Measurements from ENCODE around the gene ZNF311. TPM values are rescaled to one million over a fixed set of nuclear protein-coding genes. Genes with fewer than 3 reads are reported as not detected.
"Not testable (repeated sequence)": the region's sequence is repeated elsewhere in the genome, so short reads cannot be mapped to it uniquely, and the experiment has no call there.

Gene ZNF311
- total and polyA plus RNA-seq, 7 donors = 0.28 to 1.4 (median 0.73) TPM

- Histone ChIP-seq H3K36me3 (no peaks in the 10 kb centered on the region), H3K27me3 (peaks cover 4 to 25% (median 6%) of the 10 kb centered on the region in 3 donors), H3K4me1 (peaks cover 0 to 3% (median 0%) of the 10 kb centered on the region in 4 donors), H3K4me3 (no peak overlapping the region), H3K9me3 (no peaks in the 10 kb centered on the region), H3K27ac (no peak overlapping the region)
- no peak for TF ChIP-seq EP300 (IDR thresholded peaks at IDR 0.05)
- TF ChIP-seq POLR2A (IDR thresholded peaks at IDR 0.05) = no peak
- TF ChIP-seq CTCF (IDR thresholded peaks at IDR 0.05) = no peak
- no peak for TF ChIP-seq POLR2AphosphoS5 (IDR thresholded peaks at IDR 0.05)
- intact Hi-C loops (cut with DNase I) = no loop called here
- DNase-seq = no peak
- WGBS, 2 donors = 5 to 59% methylated on average over 1 of the region's 1 CpG
Observed at GRCh38 chr6:28974505-28974904, 30.6 kb downstream of the ZNF311 start.

GRCh38 chr6:28970056-28970455, 35.1 kb downstream of the ZNF311 start:
- H3K4me3 ChIP-seq; H3K27ac ChIP-seq; H3K9me3 ChIP-seq; DNase-seq; intact Hi-C loops (cut with DNase I); H3K36me3 ChIP-seq; H3K27me3 ChIP-seq; H3K4me1 ChIP-seq: not testable (repeated sequence)
- WGBS, 2 donors = 94% methylated on average over 21 of the region's 21 CpGs

GRCh38 chr6:28969129-28969528, 36.0 kb downstream of the ZNF311 start:
- 87 to 93% methylated on average over 15 of the region's 15 CpGs for WGBS, 2 donors
- H3K27me3 ChIP-seq = no peaks in the 10 kb centered on the region
- H3K27ac ChIP-seq = no peak overlapping the region
- no peak for DNase-seq
- peaks cover 0 to 3% (median 0%) of the 10 kb centered on the region in 4 donors for H3K9me3 ChIP-seq
- no peaks in the 10 kb centered on the region for H3K4me1 ChIP-seq
- H3K36me3 ChIP-seq = no peaks in the 10 kb centered on the region
- no peak overlapping the region for H3K4me3 ChIP-seq
- TF ChIP-seq EP300 (IDR thresholded peaks at IDR 0.05) = no peak
- no peak for TF ChIP-seq CTCF (IDR thresholded peaks at IDR 0.05)
- TF ChIP-seq POLR2AphosphoS5 (IDR thresholded peaks at IDR 0.05) = no peak
- no peak for TF ChIP-seq POLR2A (IDR thresholded peaks at IDR 0.05)
- intact Hi-C loops (cut with DNase I) = no loop called here

GRCh38 chr6:28968476-28968875, 36.6 kb downstream of the ZNF311 start:
- intact Hi-C loops (cut with DNase I) = no loop called here
- TF ChIP-seq POLR2AphosphoS5 (IDR thresholded peaks at IDR 0.05) (no peak), CTCF (IDR thresholded peaks at IDR 0.05) (no peak), EP300 (IDR thresholded peaks at IDR 0.05) (no peak), POLR2A (IDR thresholded peaks at IDR 0.05) (no peak)
- Histone ChIP-seq H3K4me3 (no peak overlapping the region), H3K36me3 (no peaks in the 10 kb centered on the region), H3K9me3 (peaks cover 0 to 3% (median 0%) of the 10 kb centered on the region in 4 donors), H3K4me1 (no peaks in the 10 kb centered on the region), H3K27me3 (no peaks in the 10 kb centered on the region), H3K27ac (no peak overlapping the region)
- DNase-seq = no peak
- WGBS, 2 donors = 87 to 89% methylated on average over 4 of the region's 4 CpGs

GRCh38 chr6:28965706-28966105, 39.4 kb downstream of the ZNF311 start:
- no peaks in the 10 kb centered on the region for H3K27me3 ChIP-seq
- no peak for DNase-seq
- no peak overlapping the region for H3K27ac ChIP-seq
- peaks cover 0 to 3% (median 0%) of the 10 kb centered on the region in 4 donors for H3K9me3 ChIP-seq
- no peak overlapping the region for H3K4me3 ChIP-seq
- 89% methylated on average over 2 of the region's 2 CpGs for WGBS, 2 donors
- TF ChIP-seq POLR2AphosphoS5 (IDR thresholded peaks at IDR 0.05) (no peak), CTCF (IDR thresholded peaks at IDR 0.05) (no peak), POLR2A (IDR thresholded peaks at IDR 0.05) (no peak), EP300 (IDR thresholded peaks at IDR 0.05) (no peak)
- H3K36me3 ChIP-seq = no peaks in the 10 kb centered on the region
- intact Hi-C loops (cut with DNase I) = no loop called here
- H3K4me1 ChIP-seq = no peaks in the 10 kb centered on the region

Measured in sigmoid colon (tissue), 7 donors.